ENCODE data around the gene SLC17A7. TPM values are rescaled to one million over a fixed set of nuclear protein-coding genes. Genes with fewer than 3 reads are reported as not detected.

The SLC17A7 gene
- total and polyA plus RNA-seq, 2 donors (not counting 1 experiment from before 2014, with no cell fraction given): 0.60 to 0.89 TPM

- Histone ChIP-seq H3K27ac (ENCODE audit: low read length in 2 of 2) (peak overlapping the region; percentile 91 to 97), H3K79me2 (ENCODE audit: control insufficient read depth, insufficient read depth, low read length) (peaks cover 40% of the 10 kb centered on the region), H2AFZ (ENCODE audit: insufficient read depth, low read depth, low read length, poor library complexity, severe bottlenecking) (no peak overlapping the region), H3K4me3 (ENCODE audit: control extremely low read depth in 1 of 5, extremely low read depth in 1 of 5, insufficient read depth in 1 of 5, low read depth in 2 of 5, low read length in 4 of 5) (peak overlapping the region in 4 of 5 experiments; percentile 92 to 100 (median 98)), H3K4me2 (replicated peaks; ENCODE audit: low read depth, low read length, poor library complexity, severe bottlenecking) (peak overlapping the region; percentile 93), H3K4me1 (ENCODE audit: control insufficient read depth in 2 of 2, insufficient read depth in 2 of 2, low read length in 2 of 2) (peaks cover 17 to 39% of the 10 kb centered on the region in 2 donors), H3K36me3 (replicated peaks in 1 of 2; ENCODE audit: control extremely low read depth in 1 of 2, control insufficient read depth in 1 of 2, extremely low read depth in 1 of 2, insufficient read depth in 2 of 2, low read length in 1 of 2) (peaks cover 10 to 44% of the 10 kb centered on the region in 2 experiments), H3K27me3 (replicated peaks in 1 of 4; ENCODE audit: control extremely low read depth in 1 of 4, control insufficient read depth in 3 of 4, insufficient read depth in 4 of 4, low read length in 3 of 4) (no peaks in the 10 kb centered on the region), H3K9me3 (ENCODE audit: control extremely low read depth in 1 of 3, control insufficient read depth in 2 of 3, insufficient read depth in 1 of 3, low read length in 2 of 3) (peaks cover 0 to 5% (median 0%) of the 10 kb centered on the region in 3 donors), H4K20me1 (ENCODE audit: control insufficient read depth, insufficient read depth, low read length, poor library complexity, severe bottlenecking) (peaks cover 45% of the 10 kb centered on the region), H3K9ac (ENCODE audit: low read length) (peak overlapping the region; percentile 100)
- Mint-ChIP-seq H3K4me1 (peaks cover 49% of the 10 kb centered on the region), H3K27ac (peak overlapping the region; percentile 97), H3K9me3 (ENCODE audit: insufficient read depth) (no peaks in the 10 kb centered on the region), H3K4me3 (peak overlapping the region; percentile 99), H3K27me3 (no peaks in the 10 kb centered on the region)
- TF ChIP-seq EZH2 (IDR thresholded peaks at IDR 0.05; ENCODE audit: borderline replicate concordance, insufficient read depth, low read depth, low read length, poor library complexity, severe bottlenecking) (no peak), CTCF (IDR thresholded peaks at IDR 0.05) (peak; percentile 31)
- ChIA-PET CTCF (interaction anchor here (0.6 to 1.3 kb wide), 2 partner anchors 11 to 18 kb away, joined by 3 to 5 read pairs; no protein-coding TSS in a partner anchor), POLR2A (interaction anchor here (0.6 to 1.9 kb wide), 5 partner anchors 10 to 221 kb away, joined by 3 to 7 read pairs (median 4); partner anchors contain the start of gene SCAF1)
- intact Hi-C loops (cut with micrococcal nuclease): no loop called here
- ATAC-seq (ENCODE audit: low read depth): no peak
- 56% methylated on average over 12 of the region's 15 CpGs for WGBS (ENCODE audit: insufficient coverage)
- DNase-seq: peak; percentile 57
These were observed 48.4 kb upstream of the SLC17A7 start for GRCh38 chr19:49489601-49490167.
